ENCODE measurements around the gene LHFPL2.
A peak's percentile ranks its signal among the peaks of the same experiment; 100 is the strongest.

Gene LHFPL2

DNA sequence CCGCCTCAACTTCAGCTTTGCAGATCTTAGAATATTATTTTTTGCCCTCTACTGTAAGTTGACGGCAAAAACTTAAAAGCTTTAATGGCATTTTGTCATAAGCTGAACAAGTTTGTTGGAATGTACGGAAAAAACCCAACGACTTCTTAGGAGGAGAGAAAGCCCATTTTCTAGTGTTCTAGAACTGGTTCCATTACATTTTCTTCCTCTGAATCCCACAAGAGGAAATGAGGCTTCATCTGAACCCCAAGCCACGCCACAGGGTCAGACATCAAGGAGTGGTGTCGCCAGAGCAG is 113.7 kb downstream of the LHFPL2 start:
- no peaks in the 10 kb centered on the region for H3K4me1 ChIP-seq (ENCODE audit: control insufficient read depth, low read depth, low read length)
- no peak overlapping the region for H3K4me3 ChIP-seq (ENCODE audit: low read length)
- no peaks in the 10 kb centered on the region for H3K36me3 ChIP-seq (ENCODE audit: control insufficient read depth, insufficient read depth, low read length)
- no peak overlapping the region for H3K4me2 ChIP-seq (ENCODE audit: low read length)
- H4K5ac ChIP-seq (ENCODE audit: low read length) = no peak overlapping the region
- H3K4ac ChIP-seq (ENCODE audit: low read depth, low read length) = no peak overlapping the region
- no peak for DNase-seq
- H2BK5ac ChIP-seq (ENCODE audit: low read length) = no peak overlapping the region
- WGBS (ENCODE audit: extremely low coverage, insufficient coverage, low lambda C conversion rate) = no CpG with 5 or more reads among the region's 6 CpGs
- no peak overlapping the region for H2BK120ac ChIP-seq (ENCODE audit: low read depth, low read length)
- H3K9ac ChIP-seq (ENCODE audit: low read length) = no peak overlapping the region
- no peak overlapping the region for H3K56ac ChIP-seq (ENCODE audit: low read length)
- no peak overlapping the region for H3K18ac ChIP-seq (ENCODE audit: low read length)
- H2AK5ac ChIP-seq (ENCODE audit: low read length) = no peak overlapping the region
- no peaks in the 10 kb centered on the region for H3K27me3 ChIP-seq (ENCODE audit: insufficient read depth, low read length, poor library complexity)
- no peak overlapping the region for H4K8ac ChIP-seq (ENCODE audit: low read depth, low read length)
- H3K79me1 ChIP-seq (ENCODE audit: low read length) = peaks cover 11% of the 10 kb centered on the region
- no peak overlapping the region for H2BK15ac ChIP-seq (replicated peaks; ENCODE audit: low read depth)
- H3K23ac ChIP-seq (ENCODE audit: low read length) = no peak overlapping the region
- peaks cover 3% of the 10 kb centered on the region for H3K79me2 ChIP-seq (ENCODE audit: control insufficient read depth, insufficient read depth, low read length)
- H3K27ac ChIP-seq (ENCODE audit: low read depth, low read length) = no peak overlapping the region

DNA sequence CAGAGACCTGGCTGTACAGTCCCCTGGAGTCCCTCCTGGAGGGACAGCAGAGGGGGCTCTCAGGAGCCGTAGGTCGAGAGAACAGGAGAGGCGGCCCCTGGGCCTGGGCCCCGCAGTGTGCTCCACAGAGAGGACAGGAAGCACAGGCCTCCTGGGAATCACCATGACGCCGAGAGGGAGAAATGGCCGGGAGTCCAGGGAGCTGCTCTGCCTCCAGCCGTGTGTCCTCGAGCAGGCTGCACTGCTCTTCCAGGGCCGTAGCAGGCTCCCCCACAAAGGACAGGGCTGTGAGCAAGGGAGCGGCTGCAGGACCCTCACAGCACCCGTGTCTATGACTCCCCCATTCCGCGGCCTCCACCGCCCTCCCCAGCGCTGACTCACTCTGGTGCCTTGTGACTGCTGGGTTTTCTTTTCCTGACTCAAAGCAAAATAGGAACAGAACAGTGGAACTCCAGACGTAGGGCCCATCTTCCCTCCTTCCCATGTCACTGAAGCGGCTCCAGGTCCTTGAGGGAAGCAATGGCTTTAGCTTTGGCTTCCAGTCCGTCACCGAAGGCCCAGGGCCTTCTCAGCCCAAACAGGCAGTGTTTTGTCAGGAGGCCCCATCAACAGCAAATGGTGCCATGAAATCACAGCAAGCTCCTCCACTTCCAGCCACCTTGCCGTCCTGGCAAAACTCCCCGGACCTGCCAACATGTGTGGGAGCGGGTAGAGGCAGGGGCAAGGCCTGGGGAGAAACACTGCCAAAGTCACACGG is 114.2 kb downstream of the LHFPL2 start:
- H3K4ac ChIP-seq (ENCODE audit: low read depth, low read length) = no peak overlapping the region
- no peak overlapping the region for H3K18ac ChIP-seq (ENCODE audit: low read length)
- H2AK5ac ChIP-seq (ENCODE audit: low read length) = no peak overlapping the region
- H2BK15ac ChIP-seq (replicated peaks; ENCODE audit: low read depth) = no peak overlapping the region
- no peak overlapping the region for H3K56ac ChIP-seq (ENCODE audit: low read length)
- no peak overlapping the region for H3K27ac ChIP-seq (ENCODE audit: low read depth, low read length)
- H3K23ac ChIP-seq (ENCODE audit: low read length) = no peak overlapping the region
- peaks cover 3% of the 10 kb centered on the region for H3K79me2 ChIP-seq (ENCODE audit: control insufficient read depth, insufficient read depth, low read length)
- no peaks in the 10 kb centered on the region for H3K27me3 ChIP-seq (ENCODE audit: insufficient read depth, low read length, poor library complexity)
- no peak overlapping the region for H3K9ac ChIP-seq (ENCODE audit: low read length)
- no peak overlapping the region for H3K4me3 ChIP-seq (ENCODE audit: low read length)
- H4K8ac ChIP-seq (ENCODE audit: low read depth, low read length) = no peak overlapping the region
- no peak overlapping the region for H2BK120ac ChIP-seq (ENCODE audit: low read depth, low read length)
- no CpG with 5 or more reads among the region's 24 CpGs for WGBS (ENCODE audit: extremely low coverage, insufficient coverage, low lambda C conversion rate)
- DNase-seq = no peak
- no peak overlapping the region for H3K4me2 ChIP-seq (ENCODE audit: low read length)
- H2BK5ac ChIP-seq (ENCODE audit: low read length) = no peak overlapping the region
- no peaks in the 10 kb centered on the region for H3K4me1 ChIP-seq (ENCODE audit: control insufficient read depth, low read depth, low read length)
- no peaks in the 10 kb centered on the region for H3K36me3 ChIP-seq (ENCODE audit: control insufficient read depth, insufficient read depth, low read length)
- H3K79me1 ChIP-seq (ENCODE audit: low read length) = peaks cover 10% of the 10 kb centered on the region
- no peak overlapping the region for H4K5ac ChIP-seq (ENCODE audit: low read length)

DNA sequence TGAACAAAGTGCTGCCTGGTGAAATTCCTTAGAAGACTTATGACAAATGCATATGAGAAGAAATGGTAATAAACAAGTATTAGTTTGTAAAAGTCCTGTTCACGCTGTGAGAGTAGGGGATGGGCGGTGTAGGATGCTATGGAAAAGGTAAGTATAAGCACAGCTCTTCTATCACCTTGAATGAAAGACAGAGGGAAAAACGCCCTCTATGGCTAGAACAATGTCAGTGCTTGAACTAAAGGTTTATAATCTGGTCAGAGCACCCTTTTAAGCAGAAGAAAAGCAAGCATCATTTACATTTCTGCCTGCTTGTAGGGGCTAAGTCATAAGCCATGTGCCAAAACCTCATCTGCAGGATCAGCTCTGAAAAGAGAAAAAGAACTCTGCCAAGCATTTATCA is 115.2 kb downstream of the LHFPL2 start:
- Histone ChIP-seq H3K4me2 (ENCODE audit: low read length) (no peak overlapping the region), H3K23ac (ENCODE audit: low read length) (no peak overlapping the region), H3K79me1 (ENCODE audit: low read length) (peaks cover 11% of the 10 kb centered on the region), H3K56ac (ENCODE audit: low read length) (no peak overlapping the region), H2BK5ac (ENCODE audit: low read length) (no peak overlapping the region), H2BK120ac (ENCODE audit: low read depth, low read length) (no peak overlapping the region), H2BK15ac (replicated peaks; ENCODE audit: low read depth) (no peak overlapping the region), H3K4me3 (ENCODE audit: low read length) (no peak overlapping the region), H3K36me3 (ENCODE audit: control insufficient read depth, insufficient read depth, low read length) (no peaks in the 10 kb centered on the region), H3K79me2 (ENCODE audit: control insufficient read depth, insufficient read depth, low read length) (peaks cover 3% of the 10 kb centered on the region), H3K4ac (ENCODE audit: low read depth, low read length) (no peak overlapping the region), H3K9ac (ENCODE audit: low read length) (no peak overlapping the region), H3K4me1 (ENCODE audit: control insufficient read depth, low read depth, low read length) (no peaks in the 10 kb centered on the region), H3K27me3 (ENCODE audit: insufficient read depth, low read length, poor library complexity) (no peaks in the 10 kb centered on the region), H3K27ac (ENCODE audit: low read depth, low read length) (no peak overlapping the region), H3K18ac (ENCODE audit: low read length) (no peak overlapping the region), H4K8ac (ENCODE audit: low read depth, low read length) (no peak overlapping the region), H2AK5ac (ENCODE audit: low read length) (no peak overlapping the region), H4K5ac (ENCODE audit: low read length) (no peak overlapping the region)
- no CpG with 5 or more reads among the region's 3 CpGs for WGBS (ENCODE audit: extremely low coverage, insufficient coverage, low lambda C conversion rate)
- DNase-seq = peak; percentile 72

DNA sequence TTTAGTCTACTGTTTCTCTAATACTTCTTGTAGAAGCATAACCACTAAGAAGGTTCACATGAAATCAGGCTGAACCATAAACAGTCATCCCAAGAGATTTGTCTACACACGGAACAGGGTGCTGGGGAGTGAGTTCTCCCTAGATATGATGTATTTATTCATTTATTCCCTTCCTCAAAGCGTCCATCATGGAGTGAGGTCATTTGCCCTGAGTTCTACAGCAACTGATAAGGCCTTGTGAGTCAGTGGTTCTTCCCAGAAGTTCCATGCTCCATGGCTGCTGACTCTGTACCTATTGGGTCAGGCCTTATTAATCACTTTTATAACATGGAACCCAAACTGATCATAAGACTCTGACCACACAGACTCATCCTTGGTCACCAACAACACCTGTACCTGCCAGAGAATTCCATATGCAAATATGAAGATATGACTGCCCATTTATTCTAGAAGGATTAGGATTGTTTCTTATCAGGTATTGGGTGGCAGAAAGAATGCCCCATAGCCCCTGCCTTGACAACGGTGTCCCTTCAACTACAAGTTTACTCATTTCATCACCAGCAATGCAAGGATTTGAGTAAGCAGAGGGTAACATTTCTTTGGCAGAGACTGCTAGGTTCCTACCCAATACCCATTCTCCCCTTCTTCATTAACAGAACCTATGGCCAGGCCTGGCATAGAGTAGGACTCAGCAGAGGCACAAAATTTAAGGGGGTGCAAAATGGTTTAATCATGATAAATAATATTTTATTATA is 118.1 kb downstream of the LHFPL2 start:
- Histone ChIP-seq H3K79me2 (ENCODE audit: control insufficient read depth, insufficient read depth, low read length) (peaks cover 3% of the 10 kb centered on the region), H3K4me1 (ENCODE audit: control insufficient read depth, low read depth, low read length) (peaks cover 3% of the 10 kb centered on the region), H3K56ac (ENCODE audit: low read length) (no peak overlapping the region), H3K23ac (ENCODE audit: low read length) (no peak overlapping the region), H4K5ac (ENCODE audit: low read length) (no peak overlapping the region), H3K79me1 (ENCODE audit: low read length) (peaks cover 6% of the 10 kb centered on the region), H2BK5ac (ENCODE audit: low read length) (no peak overlapping the region), H3K27me3 (ENCODE audit: insufficient read depth, low read length, poor library complexity) (no peaks in the 10 kb centered on the region), H4K8ac (ENCODE audit: low read depth, low read length) (no peak overlapping the region), H3K4ac (ENCODE audit: low read depth, low read length) (no peak overlapping the region), H3K18ac (ENCODE audit: low read length) (no peak overlapping the region), H3K4me2 (ENCODE audit: low read length) (no peak overlapping the region), H3K9ac (ENCODE audit: low read length) (no peak overlapping the region), H3K4me3 (ENCODE audit: low read length) (no peak overlapping the region), H2AK5ac (ENCODE audit: low read length) (no peak overlapping the region), H3K27ac (ENCODE audit: low read depth, low read length) (no peak overlapping the region), H2BK120ac (ENCODE audit: low read depth, low read length) (no peak overlapping the region), H2BK15ac (replicated peaks; ENCODE audit: low read depth) (no peak overlapping the region), H3K36me3 (ENCODE audit: control insufficient read depth, insufficient read depth, low read length) (no peaks in the 10 kb centered on the region)
- no CpG with 5 or more reads among the region's 3 CpGs for WGBS (ENCODE audit: extremely low coverage, insufficient coverage, low lambda C conversion rate)
- no peak for DNase-seq

DNA sequence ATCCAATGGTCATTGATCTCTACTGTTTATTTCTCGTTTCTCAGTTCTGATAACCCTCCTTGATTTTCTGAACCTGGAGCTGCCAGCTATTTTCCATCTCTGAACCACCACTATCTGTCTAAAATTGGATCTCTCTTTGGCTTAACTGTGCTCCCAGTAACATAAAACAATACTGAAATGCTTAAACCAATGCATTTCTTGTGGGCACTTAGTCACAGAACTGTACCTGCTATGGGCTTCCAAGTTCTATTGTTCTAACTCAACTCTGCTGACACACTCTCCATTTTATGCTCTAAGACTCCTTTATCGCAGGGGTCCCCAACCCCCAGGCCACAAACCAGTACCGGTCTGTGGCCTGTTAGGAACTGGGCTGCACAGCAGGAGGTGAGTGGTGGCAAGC is 120.6 kb downstream of the LHFPL2 start:
- no peak overlapping the region for H4K8ac ChIP-seq (ENCODE audit: low read depth, low read length)
- no peak overlapping the region for H3K23ac ChIP-seq (ENCODE audit: low read length)
- no peak overlapping the region for H2BK120ac ChIP-seq (ENCODE audit: low read depth, low read length)
- no peaks in the 10 kb centered on the region for H3K36me3 ChIP-seq (ENCODE audit: control insufficient read depth, insufficient read depth, low read length)
- H3K4me2 ChIP-seq (ENCODE audit: low read length) = no peak overlapping the region
- no CpG with 5 or more reads among the region's 3 CpGs for WGBS (ENCODE audit: extremely low coverage, insufficient coverage, low lambda C conversion rate)
- H3K4me3 ChIP-seq (ENCODE audit: low read length) = no peak overlapping the region
- no peak overlapping the region for H4K5ac ChIP-seq (ENCODE audit: low read length)
- H3K18ac ChIP-seq (ENCODE audit: low read length) = no peak overlapping the region
- H3K4ac ChIP-seq (ENCODE audit: low read depth, low read length) = no peak overlapping the region
- H2BK5ac ChIP-seq (ENCODE audit: low read length) = no peak overlapping the region
- no peaks in the 10 kb centered on the region for H3K27me3 ChIP-seq (ENCODE audit: insufficient read depth, low read length, poor library complexity)
- H2AK5ac ChIP-seq (ENCODE audit: low read length) = no peak overlapping the region
- no peak overlapping the region for H3K27ac ChIP-seq (ENCODE audit: low read depth, low read length)
- peaks cover 3% of the 10 kb centered on the region for H3K79me2 ChIP-seq (ENCODE audit: control insufficient read depth, insufficient read depth, low read length)
- H3K79me1 ChIP-seq (ENCODE audit: low read length) = peaks cover 6% of the 10 kb centered on the region
- no peak for DNase-seq
- no peak overlapping the region for H2BK15ac ChIP-seq (replicated peaks; ENCODE audit: low read depth)
- H3K4me1 ChIP-seq (ENCODE audit: control insufficient read depth, low read depth, low read length) = peaks cover 3% of the 10 kb centered on the region
- H3K9ac ChIP-seq (ENCODE audit: low read length) = no peak overlapping the region
- no peak overlapping the region for H3K56ac ChIP-seq (ENCODE audit: low read length)
